HepG2 (cell line): ENCODE measurements around the gene ZNF341. TPM values are rescaled to one million over a fixed set of nuclear protein-coding genes. Genes with fewer than 3 reads are reported as not detected.

Experiments
- ATAC-seq: fragments of 200-7000 bp; cut with Tn5 transposase; 3 replicates; pipeline ENCODE4 v1.9.1; 2020; ENCODE audit warnings: mild to moderate bottlenecking, moderate library complexity
- BruUV-seq: library from RNA; stranded (reverse); fragments of 400-500 nt; replicated peaks from 2 replicates; lab custom pipeline; 2021; lab: Mats Ljungman, UMichigan
- CTCF ChIA-PET: fragments of 300-600 bp; formaldehyde crosslinking; extraction: SDS; loops from one replicate; lab custom pipeline; 2021; ENCODE audit warnings: low total read pairs, inconsistent platforms, low intra/inter-chr PET ratio; lab: Yijun Ruan, JAX
- POLR2A ChIA-PET: fragments of 350-600 bp; sonication (Branson Sonifier 250); formaldehyde crosslinking; loops from one replicate; lab custom pipeline; 2020; ENCODE audit warnings: antibody characterized with exemption, inconsistent platforms; lab: Yijun Ruan, JAX
- DNase-seq: peaks from one replicate; pipeline ENCODE4 v3.0.0-alpha.2; 2015; ENCODE audit warnings: low spot score
- FAIRE-seq: peaks from 3 replicates; lab custom pipeline; 2011; peaks lifted over from hg19 to GRCh38; lab: Jason Lieb, UNC
- H2AFZ ChIP-seq: one replicate; pipeline ENCODE4 v1.6.1; 2011; ENCODE audit warnings: low read length, inconsistent platforms
- H3K27ac ChIP-seq: fragments of 300-600 bp; 3 replicates; pipeline ENCODE4 v1.8.0; 2011; ENCODE audit warnings: mixed run types, mild to moderate bottlenecking, mixed read lengths, low read length, inconsistent platforms; ENCODE audit not compliant: insufficient read depth; ENCODE audit errors: extremely low read length
- H3K27me3 ChIP-seq, 2 experiments: fragments of 200-600 bp in 1 of 2; 2 replicates in 1 of 2; 3 replicates in 1 of 2; pipeline versions ENCODE4 v1.6.0 to v1.8.0; 2011; ENCODE audit warnings: low read length in 2 of 2, mild to moderate bottlenecking in 2 of 2, moderate library complexity in 2 of 2, inconsistent platforms in 1 of 2; ENCODE audit not compliant: insufficient read depth in 2 of 2, control insufficient read depth in 1 of 2
- H3K36me3 ChIP-seq, 2 experiments: fragments of 200-600 bp in 1 of 2; replicated peaks in 1 of 2; 2 replicates in 1 of 2; 3 replicates in 1 of 2; pipeline versions ENCODE4 v1.5.1 to v1.8.0; 2011; ENCODE audit warnings: low read length in 2 of 2, inconsistent platforms in 1 of 2; ENCODE audit not compliant: insufficient read depth in 2 of 2, control insufficient read depth in 1 of 2
- H3K4me1 ChIP-seq: 2 replicates; pipeline ENCODE4 v1.5.1; 2012; ENCODE audit warnings: low read length, inconsistent platforms; ENCODE audit not compliant: insufficient read depth
- H3K4me2 ChIP-seq: 2 replicates; pipeline ENCODE4 v1.6.0; 2011; ENCODE audit warnings: low read depth, low read length, inconsistent platforms
- H3K4me3 ChIP-seq, 3 experiments: fragments of 200-600 bp in 1 of 3; sonication (generic), shearing (Covaris generic) in 1 of 3; replicated peaks in 1 of 3; 2 replicates each; pipeline ENCODE4 v1.5.1; 2011 to 2016; ENCODE audit warnings: low read length in 3 of 3, inconsistent platforms in 2 of 3, low read depth in 2 of 3, mild to moderate bottlenecking in 2 of 3, control low read depth in 1 of 3, mixed read lengths in 1 of 3; ENCODE audit not compliant: insufficient read depth in 1 of 3
- H3K79me2 ChIP-seq: one replicate; pipeline ENCODE4 v1.6.1; 2011; ENCODE audit warnings: low read length, inconsistent platforms; ENCODE audit not compliant: insufficient read depth
- H3K9ac ChIP-seq: 2 replicates; pipeline ENCODE4 v1.6.0; 2011; ENCODE audit warnings: mild to moderate bottlenecking, low read depth, low read length, inconsistent platforms; ENCODE audit not compliant: insufficient read depth
- H3K9me3 ChIP-seq: 2 replicates; pipeline ENCODE4 v1.5.1; 2012; ENCODE audit warnings: mild to moderate bottlenecking, low read length
- H4K20me1 ChIP-seq: 2 replicates; pipeline ENCODE4 v1.6.0; 2011; ENCODE audit warnings: inconsistent platforms, mild to moderate bottlenecking, low read length, moderate library complexity; ENCODE audit not compliant: insufficient read depth
- CREB1 ChIP-seq, 2 experiments: fragments of 450-650 bp in 1 of 2; IDR thresholded peaks; 2 replicates each; pipeline ENCODE4 v1.6.1; 2016 to 2017; ENCODE audit warnings: control low read depth in 1 of 2, mild to moderate bottlenecking in 1 of 2, missing compliant biosample characterization in 1 of 2, missing genetic modification characterization in 1 of 2
- RELA ChIP-seq: sonication (generic); formaldehyde crosslinking; IDR thresholded peaks from 2 replicates; pipeline ENCODE4 v1.4.0; 2020; ENCODE audit warnings: missing genetic modification reagents
- SATB2 ChIP-seq: sonication (generic); formaldehyde crosslinking; IDR thresholded peaks from 2 replicates; pipeline ENCODE4 v1.5.0; 2020; ENCODE audit warnings: missing genetic modification reagents
- ZNF143 ChIP-seq: sonication (generic); formaldehyde crosslinking; IDR thresholded peaks from 2 replicates; pipeline ENCODE4 v1.4.0; 2020; ENCODE audit warnings: missing genetic modification reagents
- WGBS: methylation state at CpG from one replicate; pipeline ENCODE4 v1.1.6; 2017; ENCODE audit warnings: low lambda C conversion rate; 5-methylcytosine and 5-hydroxymethylcytosine counted together
- in situ Hi-C: cut with HindIII; loops from 2 replicates; pipeline ENCODE4 v1.10.0; 2017; ENCODE audit warnings: low pct_unique_long_range_greater_than_20kb; ENCODE audit not compliant: extremely low pct_ligation_motif_present
- intact Hi-C: fragments of 100-400 bp; cut with micrococcal nuclease; formaldehyde crosslinking; loops from one replicate; pipeline ENCODE4 v1.10.0; 2022; ENCODE audit not compliant: unreplicated experiment
- polyA plus RNA-seq, 8 experiments: library from polyadenylated mRNA; depleted of rRNA in 3 of 8; stranded (reverse) in 7 of 8; unstranded in 1 of 8; fragments of >200 nt; fragmentation: Illumina TruSeq in 4 of 8; extraction: Trizol in 4 of 8; gene quantifications; 2 replicates each; pipeline versions ENCODE4 v1.2.1 to v1.2.3, GENCODE V29; 2011 to 2016; ENCODE audit warnings: low read depth in 4 of 8, missing spikeins in 1 of 8, mixed read lengths in 1 of 8; ENCODE audit not compliant: insufficient read depth in 1 of 8
- total RNA-seq, 5 experiments: library from RNA; depleted of rRNA; stranded (reverse); fragments of >200 nt; fragmentation: Illumina TruSeq; extraction: Trizol; gene quantifications; 2 replicates each; pipeline ENCODE4 v1.2.3, GENCODE V29; 2016; ENCODE audit warnings: low read depth in 1 of 5
- TF ChIP-seq, protein P1 (sequence below): sonication (generic); formaldehyde crosslinking; IDR thresholded peaks from 2 replicates; pipeline ENCODE4 v1.8.0; 2022; ENCODE audit warnings: mild to moderate bottlenecking, missing genetic modification reagents

Gene ZNF341
- total and polyA plus RNA-seq, 2 of the 13 experiments (the other 11 are each of a cell fraction or from before 2014, with no cell fraction given) = 1.1 to 2.2 TPM

DNA sequence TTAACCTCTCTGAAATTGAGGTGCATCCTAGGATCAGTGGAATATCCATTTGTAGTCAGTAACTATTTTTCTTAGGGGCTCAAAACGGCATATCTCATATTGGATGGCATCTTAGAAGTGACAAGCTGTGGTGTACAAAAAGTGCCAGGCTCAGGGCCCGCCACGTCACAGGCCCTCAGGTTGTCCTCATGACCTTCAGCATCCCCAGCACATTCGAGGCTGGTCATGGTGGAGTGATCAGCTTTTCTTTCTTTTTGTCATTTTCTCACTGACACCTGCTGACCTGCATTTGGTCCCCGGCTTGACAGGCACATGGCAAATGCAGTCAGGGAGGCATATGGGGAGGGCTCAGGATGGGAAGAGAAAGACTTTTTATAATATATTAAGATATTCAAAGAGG, 38.5 kb upstream of the ZNF341 start:
- Histone ChIP-seq H3K27me3 (no peaks in the 10 kb centered on the region), H3K4me3 (no peak overlapping the region; a peak in 1 of 6 replicates), H3K27ac (no peak overlapping the region)
- DNase-seq = no peak
- no TSS peak for BruUV-seq
- FAIRE-seq = no peak
- CTCF ChIA-PET = no interaction called here
- whole genome bisulfite sequencing = 42% methylated on average over 5 of the region's 5 CpGs
- TF ChIP-seq SATB2 (no peak), RELA (CRISPR knock-in tag) (no peak), CREB1 (IDR thresholded peaks at IDR 0.05) (peak; percentile 69), CREB1 (CRISPR knock-in tag; IDR thresholded peaks at IDR 0.05) (no peak), ZNF143 (no peak)
- TF ChIP-seq, protein P1, sequence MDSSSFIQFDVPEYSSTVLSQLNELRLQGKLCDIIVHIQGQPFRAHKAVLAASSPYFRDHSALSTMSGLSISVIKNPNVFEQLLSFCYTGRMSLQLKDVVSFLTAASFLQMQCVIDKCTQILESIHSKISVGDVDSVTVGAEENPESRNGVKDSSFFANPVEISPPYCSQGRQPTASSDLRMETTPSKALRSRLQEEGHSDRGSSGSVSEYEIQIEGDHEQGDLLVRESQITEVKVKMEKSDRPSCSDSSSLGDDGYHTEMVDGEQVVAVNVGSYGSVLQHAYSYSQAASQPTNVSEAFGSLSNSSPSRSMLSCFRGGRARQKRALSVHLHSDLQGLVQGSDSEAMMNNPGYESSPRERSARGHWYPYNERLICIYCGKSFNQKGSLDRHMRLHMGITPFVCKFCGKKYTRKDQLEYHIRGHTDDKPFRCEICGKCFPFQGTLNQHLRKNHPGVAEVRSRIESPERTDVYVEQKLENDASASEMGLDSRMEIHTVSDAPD (CRISPR knock-in tag) = no peak
- TF ChIP-seq, all 625 proteins: peak for 1
- in situ Hi-C loops = no loop called here
- Histone ChIP-seq H4K20me1 (no peaks in the 10 kb centered on the region), H2AFZ (no peak overlapping the region), H3K36me3 (no peaks in the 10 kb centered on the region), H3K79me2 (no peaks in the 10 kb centered on the region), H3K4me1 (peaks cover 66% of the 10 kb centered on the region), H3K4me2 (peak overlapping the region; percentile 14; the same call in 1 of the 2 replicates), H3K9ac (no peak overlapping the region), H3K9me3 (no peaks in the 10 kb centered on the region)
- intact Hi-C loops = no loop called here
- no peak for ATAC-seq
- POLR2A ChIA-PET = interaction anchor here (2.0 kb wide), 1 partner anchor 11 kb away, joined by 6 read pairs; no protein-coding TSS in a partner anchor
